Hepatocyte (in vitro differentiated cells): ENCODE results near the gene NUDT4. TPM values are rescaled to one million over a fixed set of nuclear protein-coding genes. Genes with fewer than 3 reads are reported as not detected.
"Not testable (repeated sequence)": the region's sequence is repeated elsewhere in the genome, so short reads cannot be mapped to it uniquely, and the experiment has no call there.

ENCODE experiments used
- DNase-seq: peaks from one replicate; pipeline ENCODE4 v3.0.0-alpha.2; 2016; ENCODE audit warnings: low spot score
- H2AFZ ChIP-seq: fragments of 200-600 bp; sonication (generic); 2 replicates; pipeline ENCODE4 v1.6.0; 2016; ENCODE audit warnings: antibody characterized with exemption, mild to moderate bottlenecking
- H3K27ac ChIP-seq: fragments of 200-600 bp; sonication (generic); 2 replicates; pipeline ENCODE4 v1.5.1; 2016; ENCODE audit warnings: mild to moderate bottlenecking
- H3K27me3 ChIP-seq: fragments of 200-600 bp; sonication (generic); 2 replicates; pipeline ENCODE4 v1.6.1; 2016
- H3K36me3 ChIP-seq: fragments of 200-600 bp; sonication (generic); replicated peaks from 2 replicates; pipeline ENCODE4 v1.5.1; 2016; ENCODE audit warnings: low read depth; ENCODE audit not compliant: insufficient read depth
- H3K4me1 ChIP-seq: fragments of 200-600 bp; sonication (generic); 2 replicates; pipeline ENCODE4 v1.5.1; 2016; ENCODE audit warnings: mild to moderate bottlenecking, moderate library complexity; ENCODE audit not compliant: insufficient read depth
- H3K4me2 ChIP-seq: fragments of 200-600 bp; sonication (generic); 2 replicates; pipeline ENCODE4 v1.6.0; 2016
- H3K4me3 ChIP-seq: fragments of 200-600 bp; sonication (generic); 2 replicates; pipeline ENCODE4 v1.5.1; 2016; ENCODE audit warnings: mild to moderate bottlenecking
- H3K79me2 ChIP-seq: fragments of 200-600 bp; sonication (generic); 2 replicates; pipeline ENCODE4 v1.6.0; 2017; ENCODE audit warnings: mild to moderate bottlenecking
- H3K9me2 ChIP-seq: fragments of 200-600 bp; sonication (generic); replicated peaks from 2 replicates; pipeline ENCODE4 v1.6.0; 2017; ENCODE audit warnings: mild to moderate bottlenecking; ENCODE audit not compliant: insufficient read depth
- H3K9me3 ChIP-seq: fragments of 200-600 bp; sonication (generic); 2 replicates; pipeline ENCODE4 v1.5.1; 2016; ENCODE audit warnings: low read depth, mild to moderate bottlenecking
- H4K20me1 ChIP-seq: fragments of 200-600 bp; sonication (generic); 2 replicates; pipeline ENCODE4 v1.6.0; 2016; ENCODE audit warnings: mild to moderate bottlenecking; ENCODE audit not compliant: insufficient read depth, poor library complexity, severe bottlenecking
- CTCF ChIP-seq: fragments of 200-600 bp; sonication (generic); IDR thresholded peaks from 2 replicates; pipeline ENCODE4 v1.5.1; 2016; ENCODE audit warnings: antibody characterized with exemption, mild to moderate bottlenecking; ENCODE audit not compliant: poor library complexity
- EZH2 ChIP-seq: fragments of 200-600 bp; sonication (generic); IDR thresholded peaks from 2 replicates; pipeline ENCODE4 v1.6.1; 2016; ENCODE audit warnings: antibody characterized with exemption, mild to moderate bottlenecking, borderline replicate concordance
- EZH2phosphoT487 ChIP-seq: fragments of 200-600 bp; sonication (generic); IDR thresholded peaks from one replicate; pipeline ENCODE4 v1.6.1; 2018; ENCODE audit warnings: antibody characterized with exemption, mild to moderate bottlenecking, low read depth, moderate library complexity; ENCODE audit not compliant: unreplicated experiment, severe bottlenecking
- WGBS: methylation state at CpG from one replicate; pipeline ENCODE4 v1.1.6; 2016; ENCODE audit warnings: low lambda C conversion rate; ENCODE audit errors: missing lambda C conversion rate; 5-methylcytosine and 5-hydroxymethylcytosine counted together
- polyA plus RNA-seq: library from polyadenylated mRNA; unstranded; fragments of >200 nt; fragmentation: Nextera tagmentation; extraction: Ambion mirVana; gene quantifications from 2 replicates; pipeline ENCODE4 v1.2.1, GENCODE V29; 2016
- total RNA-seq: library from RNA; depleted of rRNA; stranded (reverse); fragments of >200 nt; gene quantifications from 2 replicates; pipeline ENCODE4 v1.2.3, GENCODE V29; 2014

The NUDT4 gene
- total and polyA plus RNA-seq, 2 experiments from 2014 or later = 151 to 243 TPM

- TF ChIP-seq EZH2phosphoT487 (no peak), EZH2 (no peak), CTCF (no peak)
- Histone ChIP-seq H2AFZ (no peak overlapping the region), H3K79me2 (peaks cover 64% of the 10 kb centered on the region), H3K27me3 (no peaks in the 10 kb centered on the region), H3K4me3 (no peak overlapping the region), H3K27ac (peak overlapping the region; percentile 86), H3K9me3 (no peaks in the 10 kb centered on the region), H4K20me1 (peaks cover 24% of the 10 kb centered on the region), H3K4me1 (peaks cover 21% of the 10 kb centered on the region), H3K36me3 (no peaks in the 10 kb centered on the region), H3K9me2 (no peaks in the 10 kb centered on the region), H3K4me2 (peak overlapping the region; percentile 81)
- WGBS = 98% methylated on average over 6 of the region's 6 CpGs
- DNase-seq = no peak
These were observed 1.8 kb upstream of the NUDT4 start for GRCh38 chr12:93375906-93376305.

- no peaks in the 10 kb centered on the region for H3K9me3 ChIP-seq
- peak overlapping the region; percentile 71 for H2AFZ ChIP-seq
- H4K20me1 ChIP-seq = peaks cover 31% of the 10 kb centered on the region
- H3K79me2 ChIP-seq = peaks cover 72% of the 10 kb centered on the region
- H3K9me2 ChIP-seq = no peaks in the 10 kb centered on the region
- 40% methylated on average over 10 of the region's 10 CpGs for WGBS
- peak; percentile 46 for DNase-seq
- H3K4me3 ChIP-seq = peak overlapping the region; percentile 47
- H3K27me3 ChIP-seq = no peaks in the 10 kb centered on the region
- peaks cover 21% of the 10 kb centered on the region for H3K4me1 ChIP-seq
- peak overlapping the region; percentile 86 for H3K27ac ChIP-seq
- TF ChIP-seq EZH2phosphoT487 = no peak
- TF ChIP-seq EZH2 = no peak
- no peak for TF ChIP-seq CTCF
- H3K4me2 ChIP-seq = peak overlapping the region; percentile 81
- no peaks in the 10 kb centered on the region for H3K36me3 ChIP-seq
These were observed 1.1 kb upstream of the NUDT4 start for GRCh38 chr12:93376436-93377251.

- peaks cover 16% of the 10 kb centered on the region for H3K4me1 ChIP-seq
These were observed 672 bp downstream of the NUDT4 start for GRCh38 chr12:93378196-93378997.

GRCh38 chr12:93378998-93379325, 1.2 kb downstream of the NUDT4 start:
- Histone ChIP-seq H3K4me3 (peak overlapping the region; percentile 69), H3K4me1 (peaks cover 13% of the 10 kb centered on the region), H3K4me2 (peak overlapping the region; percentile 75), H2AFZ (peak overlapping the region; percentile 0), H3K36me3 (no peaks in the 10 kb centered on the region), H3K27ac (peak overlapping the region; percentile 94), H4K20me1 (peaks cover 54% of the 10 kb centered on the region), H3K27me3 (no peaks in the 10 kb centered on the region), H3K9me2 (no peaks in the 10 kb centered on the region), H3K79me2 (peaks cover 82% of the 10 kb centered on the region), H3K9me3 (no peaks in the 10 kb centered on the region)
- TF ChIP-seq EZH2phosphoT487 (no peak), EZH2 (no peak), CTCF (no peak)
- WGBS = 2% methylated on average over 4 of the region's 4 CpGs
- no peak for DNase-seq

More at GRCh38 chr12:93378196-93378997, 672 bp downstream of the NUDT4 start:
- peaks cover 76% of the 10 kb centered on the region for H3K79me2 ChIP-seq
- WGBS = 2% methylated on average over 22 of the region's 64 CpGs
- H3K27me3 ChIP-seq, H3K36me3 ChIP-seq, H3K9me2 ChIP-seq, H3K9me3 ChIP-seq: not testable (repeated sequence)
- DNase-seq = peak; percentile 59
- peak overlapping the region; percentile 75 for H3K4me2 ChIP-seq
- H3K27ac ChIP-seq = peak overlapping the region; percentile 94
- peak overlapping the region; percentile 69 for H3K4me3 ChIP-seq
- H4K20me1 ChIP-seq = peaks cover 49% of the 10 kb centered on the region
- H2AFZ ChIP-seq = peak overlapping the region; percentile 0
